GM23338 (cell line): Measurements from ENCODE around the gene INO80. TPM values are rescaled to one million over a fixed set of nuclear protein-coding genes. Genes with fewer than 3 reads are reported as not detected.

Source experiments
- ATAC-seq: fragments of 200-7000 bp; cut with Tn5 transposase; 3 replicates; pipeline ENCODE4 v1.9.1; 2020
- DNase-seq: peaks from one replicate; pipeline ENCODE4 v3.0.0-alpha.2; 2015; ENCODE audit warnings: low spot score
- H2AFZ ChIP-seq: fragments of 200-600 bp; sonication (generic); 2 replicates; pipeline ENCODE4 v1.8.0; 2016; ENCODE audit warnings: antibody characterized with exemption, mild to moderate bottlenecking, moderate library complexity
- H3F3A ChIP-seq: fragments of 200-600 bp; sonication (generic); replicated peaks from 2 replicates; pipeline ENCODE4 v1.8.0; 2017; ENCODE audit warnings: antibody characterized with exemption, mixed run types, low read depth
- H3K27ac ChIP-seq: fragments of 200-600 bp; sonication (generic); 2 replicates; pipeline ENCODE4 v1.6.1; 2016; ENCODE audit warnings: low read depth
- H3K27me3 ChIP-seq: fragments of 200-600 bp; sonication (generic); 2 replicates; pipeline ENCODE4 v1.8.0; 2016; ENCODE audit warnings: mild to moderate bottlenecking, mixed run types, moderate library complexity; ENCODE audit not compliant: insufficient read depth
- H3K36me3 ChIP-seq: fragments of 200-600 bp; sonication (generic); 2 replicates; pipeline ENCODE4 v1.8.0; 2016; ENCODE audit warnings: mild to moderate bottlenecking; ENCODE audit not compliant: insufficient read depth
- H3K4me1 ChIP-seq: fragments of 200-600 bp; sonication (generic); 2 replicates; pipeline ENCODE4 v1.8.0; 2016; ENCODE audit warnings: mild to moderate bottlenecking, moderate library complexity; ENCODE audit not compliant: insufficient read depth
- H3K4me2 ChIP-seq: fragments of 200-600 bp; sonication (generic); 2 replicates; pipeline ENCODE4 v1.7.1; 2017; ENCODE audit warnings: mixed run types
- H3K4me3 ChIP-seq: fragments of 200-600 bp; sonication (generic); 2 replicates; pipeline ENCODE4 v1.6.1; 2016; ENCODE audit warnings: mixed run types
- H3K79me2 ChIP-seq: fragments of 200-600 bp; sonication (generic); replicated peaks from 2 replicates; pipeline ENCODE4 v1.8.0; 2017; ENCODE audit warnings: mild to moderate bottlenecking; ENCODE audit not compliant: insufficient read depth
- H3K9me2 ChIP-seq: fragments of 200-600 bp; sonication (generic); 2 replicates; pipeline ENCODE4 v1.8.0; 2017; ENCODE audit not compliant: insufficient read depth
- H4K20me1 ChIP-seq: fragments of 200-600 bp; sonication (generic); replicated peaks from 2 replicates; pipeline ENCODE4 v1.8.0; 2017; ENCODE audit warnings: mild to moderate bottlenecking; ENCODE audit not compliant: insufficient read depth
- H3K27ac Mint-ChIP-seq: 2 replicates; pipeline ENCODE4 v1.8.0; 2020; ENCODE audit warnings: inconsistent platforms, mild to moderate bottlenecking, moderate library complexity, mixed read lengths
- H3K27me3 Mint-ChIP-seq: 3 replicates; pipeline ENCODE4 v1.8.0; 2022; ENCODE audit warnings: low read depth, mild to moderate bottlenecking, moderate library complexity, mixed read lengths, inconsistent platforms; ENCODE audit not compliant: insufficient read depth, poor library complexity
- H3K36me3 Mint-ChIP-seq: 3 replicates; pipeline ENCODE4 v1.8.0; 2021; ENCODE audit warnings: low read depth, mild to moderate bottlenecking, inconsistent platforms, moderate library complexity, mixed read lengths
- H3K4me1 Mint-ChIP-seq: 3 replicates; pipeline ENCODE4 v1.8.0; 2020; ENCODE audit warnings: mild to moderate bottlenecking, inconsistent platforms, mixed read lengths
- H3K4me3 Mint-ChIP-seq: 3 replicates; pipeline ENCODE4 v1.8.0; 2021; ENCODE audit warnings: moderate library complexity, mild to moderate bottlenecking, inconsistent platforms, mixed read lengths
- H3K9me3 Mint-ChIP-seq: 3 replicates; pipeline ENCODE4 v1.8.0; 2020; ENCODE audit warnings: moderate library complexity, mild to moderate bottlenecking, inconsistent platforms, mixed read lengths
- CREB1 ChIP-seq: fragments of 250-450 bp; sonication (Bioruptor Pico); IDR thresholded peaks from 2 replicates; pipeline ENCODE4 v1.5.0; 2020; ENCODE audit warnings: low read depth, mild to moderate bottlenecking, moderate library complexity
- CTCF ChIP-seq, 2 experiments: fragments of 200-600 bp in 1 of 2; sonication (generic) in 1 of 2; conservative IDR thresholded peaks; 2 replicates each; pipeline versions ENCODE4 v1.5.1 to v1.6.1; 2016 to 2017; ENCODE audit warnings: antibody characterized with exemption in 2 of 2, low read depth in 2 of 2, mild to moderate bottlenecking in 2 of 2, moderate library complexity in 1 of 2
- EZH2phosphoT487 ChIP-seq: fragments of 200-600 bp; sonication (generic); IDR thresholded peaks from one replicate; pipeline ENCODE4 v1.8.1; 2018; ENCODE audit warnings: antibody characterized with exemption; ENCODE audit not compliant: unreplicated experiment
- NANOG ChIP-seq: IDR thresholded peaks from 2 replicates; pipeline ENCODE4 v1.6.1; 2016; ENCODE audit warnings: antibody characterized with exemption, borderline replicate concordance
- POLR2AphosphoS5 ChIP-seq: IDR thresholded peaks from 2 replicates; pipeline ENCODE4 v1.6.1; 2016; ENCODE audit warnings: antibody characterized with exemption, low read depth
- REST ChIP-seq: IDR thresholded peaks from one replicate; pipeline ENCODE4 v1.6.1; 2018; ENCODE audit warnings: antibody characterized with exemption; ENCODE audit not compliant: unreplicated experiment
- ZNF114 ChIP-seq: fragments of 250-450 bp; sonication (Bioruptor Pico); IDR thresholded peaks from 2 replicates; pipeline ENCODE4 v1.5.0; 2020; ENCODE audit warnings: mild to moderate bottlenecking, moderate library complexity
- ZNF331 ChIP-seq: fragments of 250-450 bp; sonication (Bioruptor Pico); IDR thresholded peaks from 2 replicates; pipeline ENCODE4 v1.5.0; 2020; ENCODE audit warnings: low read depth, mild to moderate bottlenecking, moderate library complexity
- ZNF462 ChIP-seq: fragments of 250-450 bp; sonication (Bioruptor Pico); IDR thresholded peaks from 2 replicates; pipeline ENCODE4 v1.5.0; 2020; ENCODE audit warnings: mild to moderate bottlenecking, moderate library complexity
- polyA plus RNA-seq: library from polyadenylated mRNA; unstranded; fragments of >200 nt; fragmentation: Nextera tagmentation; extraction: Ambion mirVana; gene quantifications from 2 replicates; pipeline ENCODE4 v1.2.1, GENCODE V29; 2016
- total RNA-seq: library from RNA; depleted of rRNA; stranded (reverse); fragments of >200 nt; shearing (Covaris generic); gene quantifications from 2 replicates; pipeline ENCODE4 v1.2.3, GENCODE V29; 2014

The INO80 gene
- total and polyA plus RNA-seq, 2 experiments from 2014 or later, result 6.5 to 24.9 TPM

GRCh38 chr15:41072013-41072412 lies 44.1 kb downstream of the INO80 start:
- H3K27me3 Mint-ChIP-seq, result peaks cover 2% of the 10 kb centered on the region
- no peak overlapping the region for H3K27ac ChIP-seq
- TF ChIP-seq EZH2phosphoT487 (no peak), ZNF331 (CRISPR knock-in tag) (no peak), ZNF114 (CRISPR knock-in tag) (no peak), POLR2AphosphoS5 (no peak), CTCF (conservative IDR thresholded peaks at IDR 0.05; ENCODE audit: low read depth in 2 of 2) (no peak), NANOG (no peak), CREB1 (CRISPR knock-in tag) (no peak)

GRCh38 chr15:41066516-41066915 lies 49.6 kb downstream of the INO80 start:
- no peaks in the 10 kb centered on the region for H3K27me3 ChIP-seq
- DNase-seq (no peak), ATAC-seq (no peak)
- peaks cover 2% of the 10 kb centered on the region for H3K27me3 Mint-ChIP-seq
- H3K4me3 Mint-ChIP-seq, result no peak overlapping the region
- no peak overlapping the region for H3K4me2 ChIP-seq
- no peaks in the 10 kb centered on the region for H3K9me2 ChIP-seq
- no peaks in the 10 kb centered on the region for H3F3A ChIP-seq
- H3K4me3 ChIP-seq, result no peak overlapping the region
- H3K4me1 ChIP-seq, result no peaks in the 10 kb centered on the region
- no peaks in the 10 kb centered on the region for H3K4me1 Mint-ChIP-seq
- no peak overlapping the region for H2AFZ ChIP-seq
- H3K79me2 ChIP-seq, result 0 out of 2 replicates have a peak, but pooled peaks cover 3% of the 10 kb centered on the region
- peaks cover 91% of the 10 kb centered on the region for H3K36me3 Mint-ChIP-seq
- TF ChIP-seq EZH2phosphoT487 (no peak), POLR2AphosphoS5 (no peak), ZNF462 (CRISPR knock-in tag) (no peak), CREB1 (CRISPR knock-in tag) (no peak), REST (no peak), ZNF114 (CRISPR knock-in tag) (no peak)
- no peaks in the 10 kb centered on the region; the same call in none of the 2 replicates for H4K20me1 ChIP-seq
- H3K27ac ChIP-seq, result no peak overlapping the region
- no peak overlapping the region for H3K27ac Mint-ChIP-seq
- H3K36me3 ChIP-seq, result peaks cover 59% of the 10 kb centered on the region
- H3K9me3 Mint-ChIP-seq, result peaks cover 21% of the 10 kb centered on the region

More at GRCh38 chr15:41072013-41072412, 44.1 kb downstream of the INO80 start:
- no peaks in the 10 kb centered on the region for H3F3A ChIP-seq
- no peak overlapping the region for H3K27ac Mint-ChIP-seq
- H3K36me3 ChIP-seq, result peaks cover 65% of the 10 kb centered on the region
- H3K36me3 Mint-ChIP-seq, result peaks cover 85% of the 10 kb centered on the region
- peaks cover 17% of the 10 kb centered on the region for H4K20me1 ChIP-seq
- H3K4me3 Mint-ChIP-seq, result no peak overlapping the region
- no peaks in the 10 kb centered on the region for H3K9me3 Mint-ChIP-seq
- peaks cover 3% of the 10 kb centered on the region; the same call in 1 of the 2 replicates for H3K79me2 ChIP-seq
- no peak overlapping the region for H3K4me3 ChIP-seq
- no peak overlapping the region for H2AFZ ChIP-seq
- no peaks in the 10 kb centered on the region for H3K4me1 ChIP-seq
- DNase-seq, result no peak
- H3K4me2 ChIP-seq, result no peak overlapping the region
- ATAC-seq, result no peak
- H3K27me3 ChIP-seq, result no peaks in the 10 kb centered on the region
- H3K4me1 Mint-ChIP-seq, result no peaks in the 10 kb centered on the region
- no peaks in the 10 kb centered on the region for H3K9me2 ChIP-seq
